Endothelial cell of umbilical vein (primary cell): ENCODE data around the gene FRYL.

ENCODE experiments used
- EZH2 ChIP-seq: IDR thresholded peaks from 2 replicates; pipeline ENCODE4 v1.6.1; 2012; ENCODE audit warnings: borderline replicate concordance, low read depth, mild to moderate bottlenecking, moderate library complexity, low read length, inconsistent platforms; ENCODE audit not compliant: severe bottlenecking
- JUN ChIP-seq: IDR thresholded peaks from 2 replicates; pipeline ENCODE4 v1.6.1; 2011; ENCODE audit warnings: borderline replicate concordance, low read depth; ENCODE audit not compliant: insufficient read length, insufficient read depth
- TF ChIP-seq, protein P1 (sequence below), 2 donors: IDR thresholded peaks; 1 replicate in 1 of 2; 2 replicates in 1 of 2; pipeline ENCODE4 v1.5.1; 2011; ENCODE audit warnings: low read length in 2 of 2, mild to moderate bottlenecking in 2 of 2, moderate library complexity in 2 of 2, control low read depth in 1 of 2, inconsistent platforms in 1 of 2, low read depth in 1 of 2; ENCODE audit not compliant: insufficient read depth in 1 of 2; ENCODE audit errors: extremely low read depth in 1 of 2

- TF ChIP-seq JUN: no peak
- TF ChIP-seq, protein P1, sequence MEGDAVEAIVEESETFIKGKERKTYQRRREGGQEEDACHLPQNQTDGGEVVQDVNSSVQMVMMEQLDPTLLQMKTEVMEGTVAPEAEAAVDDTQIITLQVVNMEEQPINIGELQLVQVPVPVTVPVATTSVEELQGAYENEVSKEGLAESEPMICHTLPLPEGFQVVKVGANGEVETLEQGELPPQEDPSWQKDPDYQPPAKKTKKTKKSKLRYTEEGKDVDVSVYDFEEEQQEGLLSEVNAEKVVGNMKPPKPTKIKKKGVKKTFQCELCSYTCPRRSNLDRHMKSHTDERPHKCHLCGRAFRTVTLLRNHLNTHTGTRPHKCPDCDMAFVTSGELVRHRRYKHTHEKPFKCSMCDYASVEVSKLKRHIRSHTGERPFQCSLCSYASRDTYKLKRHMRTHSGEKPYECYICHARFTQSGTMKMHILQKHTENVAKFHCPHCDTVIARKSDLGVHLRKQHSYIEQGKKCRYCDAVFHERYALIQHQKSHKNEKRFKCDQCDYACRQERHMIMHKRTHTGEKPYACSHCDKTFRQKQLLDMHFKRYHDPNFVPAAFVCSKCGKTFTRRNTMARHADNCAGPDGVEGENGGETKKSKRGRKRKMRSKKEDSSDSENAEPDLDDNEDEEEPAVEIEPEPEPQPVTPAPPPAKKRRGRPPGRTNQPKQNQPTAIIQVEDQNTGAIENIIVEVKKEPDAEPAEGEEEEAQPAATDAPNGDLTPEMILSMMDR (IDR thresholded peaks at IDR 0.05; ENCODE audit: extremely low read depth in 1 of 2, insufficient read depth in 1 of 2, low read depth in 1 of 2, low read length in 2 of 2): no peak
- no peak for TF ChIP-seq EZH2
Measured at GRCh38 chr4:48634688-48635308, 145.3 kb downstream of the FRYL start.
